Glomerular visceral epithelial cell (primary cell): ENCODE data around the gene PANX3.
A peak's percentile ranks its signal among the peaks of the same experiment; 100 is the strongest.
"Not testable (repeated sequence)": the region's sequence is repeated elsewhere in the genome, so short reads cannot be mapped to it uniquely, and the experiment has no call there.

Experiments
- DNase-seq: peaks from one replicate; pipeline ENCODE4 v3.0.0-alpha.2; 2016; ENCODE audit errors: extremely low spot score

The PANX3 gene, protein sequence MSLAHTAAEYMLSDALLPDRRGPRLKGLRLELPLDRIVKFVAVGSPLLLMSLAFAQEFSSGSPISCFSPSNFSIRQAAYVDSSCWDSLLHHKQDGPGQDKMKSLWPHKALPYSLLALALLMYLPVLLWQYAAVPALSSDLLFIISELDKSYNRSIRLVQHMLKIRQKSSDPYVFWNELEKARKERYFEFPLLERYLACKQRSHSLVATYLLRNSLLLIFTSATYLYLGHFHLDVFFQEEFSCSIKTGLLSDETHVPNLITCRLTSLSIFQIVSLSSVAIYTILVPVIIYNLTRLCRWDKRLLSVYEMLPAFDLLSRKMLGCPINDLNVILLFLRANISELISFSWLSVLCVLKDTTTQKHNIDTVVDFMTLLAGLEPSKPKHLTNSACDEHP

DNA sequence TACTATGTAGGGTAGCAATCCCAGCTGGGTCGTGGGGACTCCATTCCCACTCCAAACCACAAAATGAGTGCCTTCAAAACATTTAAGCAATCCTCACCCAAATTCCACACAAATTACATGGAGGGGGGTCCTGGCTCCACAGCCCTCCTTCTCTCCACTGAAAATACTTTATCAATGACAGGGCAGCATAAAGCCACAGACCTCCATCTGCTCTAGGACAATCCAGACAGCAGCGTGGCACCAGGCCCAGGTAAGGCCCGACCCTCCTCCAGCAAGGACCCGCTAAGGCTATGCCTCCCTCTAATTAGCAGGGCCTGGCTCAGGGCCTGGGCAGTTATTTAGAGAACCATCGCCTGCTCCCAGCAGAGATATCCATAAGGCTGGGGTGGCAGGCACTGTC lies at the start of gene PANX3:
TSS of gene PANX3 (plus strand) at position 365 of the 400 bp plus-strand sequence. CDS start 129 bp downstream, outside the sequence.
- no peak for DNase-seq

- no peak for DNase-seq
Observed at GRCh38 chr11:124569697-124570096, 41.5 kb upstream of the PANX3 start, which contains the start of gene OR8A1. Gene OR8A1, plus strand, starts transcription at chr11:124569997. Its CDS starts 123 bp downstream, at chr11:124570120.

DNA sequence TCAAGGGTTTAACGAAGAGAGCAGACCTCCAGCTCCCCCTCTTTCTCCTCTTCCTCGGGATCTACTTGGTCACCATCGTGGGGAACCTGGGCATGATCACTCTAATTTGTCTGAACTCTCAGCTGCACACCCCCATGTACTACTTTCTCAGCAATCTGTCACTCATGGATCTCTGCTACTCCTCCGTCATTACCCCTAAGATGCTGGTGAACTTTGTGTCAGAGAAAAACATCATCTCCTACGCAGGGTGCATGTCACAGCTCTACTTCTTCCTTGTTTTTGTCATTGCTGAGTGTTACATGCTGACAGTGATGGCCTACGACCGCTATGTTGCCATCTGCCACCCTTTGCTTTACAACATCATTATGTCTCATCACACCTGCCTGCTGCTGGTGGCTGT lies 41.1 kb upstream of the PANX3 start:
- DNase-seq = no peak

- DNase-seq = no peak
Observed at GRCh38 chr11:124577716-124578427, 33.4 kb upstream of the PANX3 start.

DNA sequence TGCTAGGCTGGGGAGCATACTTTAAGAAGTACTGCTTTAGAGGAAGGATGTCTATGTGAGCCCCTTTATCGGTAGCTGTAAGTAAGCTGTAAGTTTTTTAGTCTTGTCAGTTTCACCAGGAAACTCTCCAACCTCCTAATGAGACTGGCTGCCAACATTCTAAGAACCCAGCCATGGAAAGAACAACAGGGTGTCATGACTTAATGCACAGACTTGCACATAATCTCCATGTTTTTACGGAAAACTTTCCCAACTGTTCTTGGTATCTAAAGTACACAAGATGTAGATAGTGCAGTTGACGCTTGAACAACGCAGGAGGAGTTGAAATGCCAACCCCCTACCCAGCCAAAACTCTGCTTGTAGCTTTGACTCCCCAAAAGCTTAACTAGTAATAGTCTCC lies 32.5 kb upstream of the PANX3 start:
- no peak for DNase-seq

GRCh38 chr11:124581817-124582216 lies 29.4 kb upstream of the PANX3 start:
- DNase-seq = no peak

GRCh38 chr11:124582565-124582964 lies 28.7 kb upstream of the PANX3 start:
- DNase-seq = no peak

- DNase-seq = no peak
Observed at GRCh38 chr11:124583781-124584180, 27.4 kb upstream of the PANX3 start.

DNA sequence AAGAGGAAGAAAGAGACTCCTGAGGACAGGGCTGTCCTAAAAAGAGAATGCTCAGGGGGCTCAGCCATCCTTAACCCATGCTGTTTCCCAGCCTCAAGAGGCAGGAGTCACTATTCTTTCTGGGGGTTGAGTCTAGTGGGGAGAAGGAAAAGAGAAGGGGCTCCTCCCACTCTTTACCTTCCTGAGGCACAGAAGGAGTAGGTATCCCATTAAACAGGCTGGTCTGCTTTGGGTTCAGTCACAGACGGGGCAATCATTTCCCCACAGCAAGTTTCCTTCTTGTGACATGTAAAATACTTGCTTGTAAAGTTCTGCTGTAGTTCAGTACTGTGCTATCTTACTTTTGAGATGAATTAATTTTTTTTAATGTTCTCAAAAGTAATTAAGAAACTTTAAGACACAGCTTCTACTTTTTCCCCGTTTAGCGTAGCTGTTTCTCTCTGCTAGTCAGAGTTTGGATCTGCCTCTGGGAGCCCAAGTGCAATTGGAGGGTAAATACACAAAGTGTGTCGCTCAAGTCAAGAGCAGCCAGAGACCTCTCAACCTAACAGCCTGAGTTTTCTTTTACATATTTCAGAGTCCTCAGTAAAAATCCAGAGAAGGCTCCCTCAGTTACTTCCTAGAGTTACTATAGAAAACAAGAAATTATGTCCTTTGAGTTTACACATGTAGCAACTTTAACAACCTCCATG lies 26.4 kb upstream of the PANX3 start:
- no peak for DNase-seq

DNA sequence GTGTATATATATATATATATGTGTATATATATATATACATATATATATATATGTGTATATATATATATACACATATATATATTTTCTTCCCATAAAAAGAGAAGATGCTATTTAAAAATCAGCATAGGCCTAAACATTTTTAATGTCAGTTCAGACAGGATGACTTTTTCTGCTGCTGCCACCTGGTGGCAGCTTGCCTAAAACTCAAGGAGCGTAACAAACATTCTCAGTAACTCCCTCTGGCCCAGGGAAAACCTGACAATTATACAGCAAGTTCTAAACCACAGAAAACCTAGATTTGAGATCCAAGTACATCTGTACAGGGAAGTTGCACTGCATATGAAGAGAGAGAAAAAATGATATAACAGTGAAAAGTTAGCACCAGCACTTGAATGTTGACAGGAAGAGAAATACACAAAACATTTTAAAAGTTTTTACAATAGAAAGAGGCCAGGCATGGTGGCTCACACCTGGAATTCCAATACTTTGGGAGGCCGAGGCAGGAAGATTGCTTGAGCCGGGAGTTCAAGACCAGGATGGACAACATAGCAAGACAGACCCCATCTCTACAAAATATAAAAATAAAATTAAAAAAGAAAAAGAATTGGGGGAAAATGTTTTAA lies 24.9 kb upstream of the PANX3 start:
- peak; percentile 49 for DNase-seq

- DNase-seq = no peak
Observed at GRCh38 chr11:124591430-124591829, 19.8 kb upstream of the PANX3 start.

DNA sequence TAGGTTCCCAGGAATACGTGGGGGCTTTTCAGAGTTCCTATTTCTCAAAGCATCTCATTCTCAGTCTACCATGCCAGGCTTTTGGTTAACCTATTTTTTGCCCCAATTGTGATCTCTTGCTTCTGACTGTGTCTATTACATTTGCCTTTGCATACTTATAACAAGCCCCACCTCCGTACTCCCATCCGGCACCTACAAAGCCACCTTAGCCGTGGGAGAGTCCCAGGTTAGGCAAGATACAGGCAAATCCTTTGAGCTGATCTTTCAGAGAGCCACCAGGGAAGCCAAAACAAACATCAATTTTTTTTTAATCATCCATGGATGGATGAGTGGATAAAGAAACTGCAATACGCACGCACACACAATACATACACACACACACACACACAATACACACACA lies 18.6 kb upstream of the PANX3 start:
- DNase-seq = no peak

DNA sequence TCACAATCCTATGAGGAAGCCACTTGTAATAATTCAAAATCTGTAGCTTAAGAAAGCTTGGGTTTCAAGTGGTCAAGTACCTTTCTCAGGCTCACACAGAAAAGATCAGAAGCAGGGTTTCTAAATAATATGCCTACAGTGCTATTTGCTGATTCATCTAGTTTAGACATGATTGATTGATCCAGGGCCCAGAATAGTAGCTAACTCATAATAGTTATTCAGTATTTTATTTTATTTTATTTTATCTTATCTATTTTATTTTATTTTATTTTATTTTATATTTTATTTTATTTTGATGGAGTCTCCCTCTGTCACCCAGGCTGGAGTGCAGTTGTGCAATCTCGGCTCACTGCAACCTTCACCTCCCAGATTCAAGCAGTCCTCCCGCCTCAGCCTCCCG lies 15.9 kb upstream of the PANX3 start:
- no peak for DNase-seq

GRCh38 chr11:124597626-124598025 lies 13.6 kb upstream of the PANX3 start:
- no peak for DNase-seq

- no peak for DNase-seq
Observed at GRCh38 chr11:124600621-124601320, 10.5 kb upstream of the PANX3 start.

- DNase-seq = no peak
Observed at GRCh38 chr11:124602193-124602592, 9.0 kb upstream of the PANX3 start.

DNA sequence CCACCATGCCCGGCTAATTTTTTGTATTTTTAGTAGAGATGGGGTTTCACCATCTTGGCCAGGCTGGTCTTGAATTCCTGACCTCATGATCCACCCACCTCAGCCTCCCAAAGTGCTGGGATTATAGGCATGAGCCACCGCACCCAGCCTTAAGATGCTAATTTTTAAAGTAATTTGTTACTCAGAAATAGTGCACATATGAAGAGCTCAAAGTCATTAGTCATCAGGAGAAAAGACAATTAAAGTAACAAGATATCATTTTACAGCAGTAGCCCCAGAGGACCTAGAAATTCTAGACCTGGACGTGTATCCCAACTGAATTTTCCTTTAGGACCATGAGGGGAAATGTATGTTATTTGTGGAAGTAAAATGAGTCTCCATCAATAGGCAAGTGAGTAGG lies 8.5 kb upstream of the PANX3 start:
- DNase-seq = not testable (repeated sequence)

DNA sequence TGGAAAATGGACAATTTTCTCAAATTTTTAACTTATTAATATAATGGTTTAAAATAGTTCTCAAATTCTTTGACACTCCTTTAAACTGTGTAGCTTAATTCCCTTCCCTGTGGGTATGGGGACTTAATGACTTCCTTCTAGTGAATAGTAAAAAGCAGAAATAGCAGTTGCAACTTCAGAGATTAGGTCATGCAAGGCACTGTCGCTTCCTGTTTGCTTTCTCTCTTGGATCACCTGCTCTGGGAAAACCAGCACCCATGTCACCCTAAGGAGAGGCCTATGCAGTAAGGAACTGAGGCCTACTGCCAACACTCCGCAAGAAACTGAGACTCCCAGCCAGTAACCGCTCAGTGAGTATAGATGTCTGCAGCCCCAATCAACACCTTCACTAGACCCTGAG lies 5.5 kb upstream of the PANX3 start:
- no peak for DNase-seq

GRCh38 chr11:124608147-124608546 lies 3.1 kb upstream of the PANX3 start:
- no peak for DNase-seq

GRCh38 chr11:124610295-124610694 lies 933 bp upstream of the PANX3 start:
- DNase-seq = no peak

DNA sequence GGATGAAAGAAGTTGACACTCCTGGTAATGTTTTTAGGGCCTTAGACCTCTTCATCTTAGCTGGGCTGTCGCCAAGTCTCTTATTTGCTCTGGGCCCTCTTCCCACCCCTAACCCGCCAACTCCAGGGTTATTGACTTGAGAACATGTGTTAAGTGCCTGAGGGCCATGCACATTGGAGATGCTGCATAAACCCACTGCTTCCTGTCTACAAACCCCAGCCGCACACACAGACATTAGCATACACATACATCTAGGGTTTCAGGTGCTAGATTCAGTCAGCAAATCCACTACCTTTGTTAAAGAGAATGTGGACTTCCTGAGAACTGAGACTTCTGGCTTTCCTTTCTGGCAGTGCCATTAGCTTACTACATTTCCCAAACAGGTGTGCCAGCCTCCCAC lies 817 bp downstream of the PANX3 start:
- no peak for DNase-seq
